T follicular helper cell (primary cell): ENCODE results near the gene MICALL2.

Experiments
- DNase-seq: peaks from one replicate; pipeline ENCODE4 v3.0.0-alpha.2; 2020; ENCODE audit warnings: low read depth
- total RNA-seq, 2 experiments: gene quantifications; one replicate each; lab custom pipeline; 2026; lab: John Stamatoyannopoulos, UW

MICALL2 gene
- 1.1 to 3.3 reads per million in 2 experiments for total RNA-seq

DNA sequence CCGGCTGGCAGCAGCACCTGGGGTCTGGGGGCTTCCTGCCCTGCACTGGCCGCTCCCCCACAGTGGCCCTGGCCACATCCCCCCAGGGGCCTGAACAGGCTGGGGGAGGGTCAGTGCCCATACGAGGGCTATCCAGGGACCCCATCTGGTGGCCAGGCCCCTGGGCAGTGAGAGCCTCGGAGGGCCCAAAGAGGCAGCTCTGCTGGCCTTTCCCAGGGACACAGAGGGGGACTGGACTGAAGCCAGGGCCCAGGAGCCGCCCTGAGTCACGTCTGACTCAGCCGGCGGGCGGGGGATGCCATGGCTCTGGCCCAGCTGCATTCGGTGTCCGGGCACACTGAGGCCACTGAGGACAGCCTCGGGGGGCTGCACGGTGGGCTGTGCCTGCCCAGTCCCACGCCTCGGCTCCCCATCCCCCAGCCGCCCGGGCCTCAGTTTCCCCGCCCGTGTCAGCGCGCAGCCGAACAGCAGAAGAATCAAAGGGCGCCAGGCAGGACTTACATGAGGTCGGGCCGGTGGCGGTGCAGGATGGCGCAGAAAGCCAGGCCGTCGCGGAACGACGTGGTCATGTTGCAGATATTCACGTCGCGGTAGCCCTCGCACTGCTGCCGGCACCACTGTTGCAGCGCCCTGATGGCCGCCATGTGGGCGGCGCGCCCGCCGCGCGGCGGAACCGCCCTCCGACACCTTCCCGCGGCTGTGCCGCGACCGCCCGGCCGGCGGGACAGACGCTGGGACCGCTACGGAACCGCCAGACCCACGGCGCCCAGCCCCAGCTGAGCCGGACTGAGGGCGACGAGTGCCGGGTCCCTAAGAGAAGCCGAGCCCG lies at the start of gene MICALL2:
MICALL2 (minus strand) TSS at position 788 of the 829 bp plus-strand sequence; CDS start at position 644, 144 bp downstream.
- DNase-seq = no peak

DNA sequence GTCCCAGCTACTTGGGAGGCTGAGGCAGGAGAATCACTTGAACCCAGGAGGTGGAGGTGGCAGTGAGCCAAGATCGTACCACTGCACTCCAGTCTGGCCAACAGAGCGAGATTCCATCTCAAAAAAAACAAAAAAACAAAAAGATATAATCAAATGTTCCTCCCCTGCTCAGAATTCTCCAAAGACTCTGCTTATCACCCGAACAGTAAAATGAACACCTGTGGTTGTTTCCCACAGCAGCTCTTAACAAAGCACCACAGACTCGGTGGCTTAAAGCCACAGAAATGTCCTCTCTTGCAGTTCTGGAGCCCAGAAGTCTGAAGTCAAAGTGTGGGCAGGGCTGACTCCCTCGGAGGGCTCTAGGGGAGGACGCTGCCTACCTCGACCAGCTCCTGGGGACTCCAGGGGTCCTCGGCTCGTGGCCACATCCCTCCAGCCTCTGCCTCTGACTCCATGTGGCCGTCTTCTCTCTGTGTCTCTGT lies 49.0 kb upstream of the MICALL2 start:
- DNase-seq = no peak

DNA sequence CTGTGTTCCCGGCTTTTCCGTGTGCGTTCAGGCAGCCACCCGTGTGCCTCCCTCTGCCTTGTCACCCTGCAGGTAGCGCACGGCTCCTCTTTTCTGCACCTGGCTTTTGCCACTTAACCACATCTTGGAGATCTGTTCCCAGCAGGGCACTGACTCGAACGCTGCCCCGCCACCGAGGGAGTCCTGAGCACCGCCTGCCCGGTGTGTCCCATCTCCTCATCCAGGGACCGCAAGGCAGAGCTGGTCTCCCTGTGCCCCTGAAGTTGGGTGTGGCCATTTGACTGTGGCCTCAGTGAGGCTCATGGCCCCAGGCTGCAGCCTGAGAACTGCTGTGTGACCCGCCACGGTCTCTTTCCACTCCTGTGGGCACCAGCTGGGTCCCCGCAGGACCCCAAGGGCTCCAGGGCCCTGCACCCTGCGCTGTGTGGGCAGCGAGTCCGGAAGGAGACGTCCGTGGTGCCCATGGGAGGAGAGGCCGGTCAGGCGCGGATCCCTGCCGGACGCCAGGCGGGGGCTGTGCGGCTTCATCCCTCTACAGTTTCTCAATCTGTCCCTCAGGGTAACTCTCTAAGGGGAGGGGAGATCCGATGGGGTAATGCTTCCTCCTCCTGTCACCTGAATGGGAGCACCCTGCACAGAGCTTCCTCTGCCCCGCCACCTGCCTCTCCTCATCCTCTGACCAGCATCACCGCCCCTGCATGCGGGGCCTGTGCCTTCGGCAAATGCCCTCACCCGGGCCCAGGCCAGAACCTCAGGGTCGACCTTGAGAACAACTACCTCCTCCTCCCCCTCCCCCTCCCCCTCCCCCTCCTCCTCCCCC lies 46.7 kb upstream of the MICALL2 start:
- no peak for DNase-seq

DNA sequence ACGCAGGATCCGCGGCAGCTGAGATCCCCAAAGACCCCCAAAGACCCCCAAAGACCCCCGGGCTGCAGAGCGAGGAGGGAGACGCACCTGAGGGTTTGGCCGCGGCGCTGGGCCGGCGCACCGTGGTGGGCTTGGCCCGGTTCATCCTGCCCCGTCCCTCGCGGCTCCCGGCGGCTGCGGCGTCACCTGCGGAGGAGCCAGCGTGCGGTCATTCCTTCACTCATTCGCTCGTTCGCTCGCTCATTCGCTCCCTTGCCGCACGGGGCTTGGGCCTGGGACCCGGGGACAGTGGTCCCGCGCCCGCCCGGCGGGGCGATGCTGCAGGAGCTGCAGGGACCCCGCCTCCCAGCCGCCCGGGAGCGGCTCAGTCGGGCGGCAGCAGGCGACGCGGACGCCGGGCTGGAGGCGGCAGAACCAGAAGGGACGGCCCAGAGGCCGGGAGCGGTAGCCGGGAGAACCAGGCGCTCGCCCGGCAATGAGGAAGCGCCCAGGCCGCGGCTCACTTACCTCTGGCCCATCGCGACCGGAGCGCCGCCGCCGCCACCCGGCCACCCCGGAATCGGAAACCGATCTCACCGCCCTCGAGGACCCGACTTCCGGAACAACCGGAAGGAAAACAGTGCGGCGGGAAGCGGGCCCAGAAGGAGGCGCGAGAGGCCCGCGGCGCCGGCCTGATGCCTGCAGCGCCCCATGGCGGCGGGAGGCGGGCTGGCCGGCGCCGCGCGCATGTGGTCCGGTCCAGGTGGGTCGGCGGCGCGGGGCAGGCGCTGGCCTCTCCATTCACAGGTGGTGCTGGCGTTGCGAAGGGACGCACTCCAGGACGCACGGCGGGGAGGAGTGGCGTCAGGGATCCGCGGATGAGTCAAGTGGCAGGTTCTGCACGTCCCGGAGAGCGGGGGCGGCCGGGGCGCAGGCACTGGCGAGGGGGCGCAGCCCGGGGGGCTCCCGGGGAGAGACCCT lies 44.8 kb upstream of the MICALL2 start, which contains the start of gene INTS1:
INTS1 (minus strand) TSS at position 574 of the 960 bp plus-strand sequence; CDS start at position 145, 429 bp downstream.
- DNase-seq = peak; percentile 84

DNA sequence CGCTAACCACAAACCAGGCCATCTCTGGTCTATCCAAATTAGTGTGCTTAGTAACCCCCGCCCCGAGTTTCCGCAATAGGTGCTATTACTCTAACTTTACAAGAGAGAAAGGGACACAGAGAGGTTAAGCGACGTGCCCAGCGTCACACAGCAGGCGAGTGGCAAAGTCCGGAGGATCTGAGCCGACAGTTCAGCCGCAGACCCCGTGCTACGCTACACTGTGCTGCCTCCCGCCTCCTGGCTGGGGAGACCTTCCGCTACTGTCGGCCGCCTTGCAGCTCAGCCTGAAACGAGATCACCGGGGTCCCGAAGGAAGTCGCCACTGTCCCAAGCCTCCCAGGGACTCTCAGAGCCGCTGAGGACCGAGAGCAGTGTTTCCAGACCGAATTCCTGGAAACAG lies 44.1 kb upstream of the MICALL2 start:
- DNase-seq = no peak

DNA sequence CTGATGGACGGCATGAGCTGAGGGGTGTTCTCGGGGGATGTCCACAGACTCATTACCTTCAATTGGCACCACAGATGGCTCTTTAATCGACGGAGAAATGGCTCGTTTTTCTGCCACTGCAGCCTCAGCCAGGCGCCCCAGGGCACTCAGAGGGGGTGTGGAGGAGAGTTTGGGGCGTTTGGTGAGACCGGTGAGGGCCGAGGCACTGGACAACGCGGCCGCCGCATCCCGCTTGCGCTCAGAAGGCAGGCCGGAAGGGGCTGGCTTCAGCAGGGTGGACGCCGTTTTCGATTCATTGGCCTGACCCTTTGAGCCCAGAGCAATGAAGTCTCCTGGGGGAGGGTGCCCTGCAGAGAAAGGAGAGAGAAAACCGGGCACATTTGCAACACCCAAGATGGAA lies 43.6 kb upstream of the MICALL2 start:
- no peak for DNase-seq

DNA sequence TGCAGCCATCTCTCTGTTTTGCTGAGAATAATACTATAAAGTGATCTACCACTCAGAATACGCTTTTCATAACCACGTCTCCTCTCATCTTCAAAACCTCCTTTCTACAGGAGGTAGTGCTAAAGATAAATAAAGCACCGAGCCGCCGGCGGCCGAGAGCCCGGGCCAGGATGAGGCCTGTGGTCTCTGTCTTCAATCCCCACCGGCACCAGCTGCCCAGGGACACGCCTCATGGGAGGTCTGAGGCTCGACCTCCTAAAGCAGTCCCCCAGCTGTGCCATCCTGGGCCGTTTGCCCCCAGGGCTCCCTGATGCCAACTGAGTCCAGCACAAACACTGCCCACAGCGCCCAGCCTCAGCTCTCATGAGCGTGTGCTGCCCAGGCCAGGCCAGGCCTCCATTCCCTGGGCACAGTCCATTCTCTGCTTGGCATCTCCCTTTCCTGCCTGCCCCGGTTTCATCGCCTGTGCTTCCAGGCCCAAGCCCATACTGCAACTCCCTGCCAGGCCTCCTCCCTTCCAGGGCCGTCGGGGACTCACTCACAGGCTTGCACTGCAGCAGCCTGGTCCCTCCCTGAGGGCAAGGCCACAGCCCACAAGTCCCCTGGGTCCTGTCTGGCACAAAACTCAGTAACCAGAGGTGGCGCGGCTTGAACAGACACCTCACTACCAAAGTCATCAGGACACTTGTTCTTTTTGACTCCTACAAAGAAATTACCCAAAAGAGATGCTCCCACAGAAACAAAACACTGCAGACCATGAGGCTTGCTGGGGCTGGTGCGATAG lies 42.4 kb upstream of the MICALL2 start:
- DNase-seq = no peak

DNA sequence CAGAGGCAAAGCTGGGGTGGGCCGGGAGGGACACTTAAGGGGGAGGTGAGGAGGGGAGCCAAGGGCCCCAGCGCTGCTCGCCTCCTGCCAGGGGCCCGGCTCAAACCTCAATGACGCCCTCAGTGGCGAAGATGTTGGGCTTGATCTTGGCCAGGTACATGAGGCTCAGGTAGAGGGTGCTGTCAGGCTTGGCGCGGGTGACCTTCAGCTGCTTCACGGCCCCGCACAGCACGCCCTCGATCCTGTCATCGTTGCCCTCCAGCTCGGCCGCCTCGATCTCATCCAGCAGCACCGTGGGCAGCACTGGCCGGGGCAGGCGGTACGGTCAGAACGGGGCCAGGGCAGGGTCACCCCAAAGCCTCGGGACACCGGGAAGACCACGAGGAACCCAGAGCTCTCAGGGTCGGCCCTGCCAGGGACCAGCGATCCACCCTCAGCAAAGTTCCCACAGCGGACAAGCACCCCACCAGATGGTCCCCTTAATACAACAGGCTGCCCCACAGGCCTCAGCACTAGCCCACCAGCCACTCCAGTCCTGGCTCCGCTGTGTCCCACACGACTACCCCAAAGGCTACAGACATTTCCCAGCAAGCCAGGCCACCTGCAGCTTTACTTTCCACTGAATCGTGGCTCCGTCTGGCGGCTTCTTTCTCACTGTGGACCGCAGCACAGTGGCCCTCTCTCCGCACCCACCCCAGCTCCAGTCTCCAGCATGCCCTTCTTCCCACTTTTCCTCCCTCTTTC lies 41.0 kb upstream of the MICALL2 start:
- DNase-seq = no peak

DNA sequence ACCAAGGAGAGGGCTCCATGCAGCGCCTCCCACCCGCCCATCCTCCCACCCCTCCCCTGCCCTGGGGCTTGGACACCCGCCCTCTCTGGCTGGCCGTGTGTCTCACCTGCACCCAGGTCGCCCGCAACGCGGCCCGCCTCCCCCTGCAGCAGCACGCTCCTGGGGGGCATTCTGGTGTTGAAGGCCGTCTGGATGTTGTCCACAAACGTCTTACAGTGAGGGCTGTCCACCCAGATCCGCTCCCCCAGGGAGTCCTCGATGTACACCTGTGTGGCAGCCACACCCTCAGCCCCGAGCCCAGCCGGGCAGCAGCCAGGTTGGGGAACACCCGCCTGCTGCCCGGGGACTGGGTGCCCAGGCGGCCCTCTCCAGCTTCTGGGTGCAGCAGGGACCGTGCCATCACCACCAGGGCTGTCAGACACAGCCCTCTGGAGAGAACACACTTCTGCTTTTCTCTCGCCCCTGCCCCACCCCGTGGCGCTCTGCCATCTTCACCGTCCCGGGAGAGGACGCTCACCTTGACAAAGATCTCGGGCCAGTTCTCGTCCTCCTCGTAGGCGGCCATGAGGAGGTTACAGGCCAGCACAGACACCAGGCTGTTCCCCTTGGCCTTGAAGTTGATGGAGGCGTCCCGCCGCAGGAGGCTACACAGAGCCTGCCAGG lies 40.2 kb upstream of the MICALL2 start:
- no peak for DNase-seq

DNA sequence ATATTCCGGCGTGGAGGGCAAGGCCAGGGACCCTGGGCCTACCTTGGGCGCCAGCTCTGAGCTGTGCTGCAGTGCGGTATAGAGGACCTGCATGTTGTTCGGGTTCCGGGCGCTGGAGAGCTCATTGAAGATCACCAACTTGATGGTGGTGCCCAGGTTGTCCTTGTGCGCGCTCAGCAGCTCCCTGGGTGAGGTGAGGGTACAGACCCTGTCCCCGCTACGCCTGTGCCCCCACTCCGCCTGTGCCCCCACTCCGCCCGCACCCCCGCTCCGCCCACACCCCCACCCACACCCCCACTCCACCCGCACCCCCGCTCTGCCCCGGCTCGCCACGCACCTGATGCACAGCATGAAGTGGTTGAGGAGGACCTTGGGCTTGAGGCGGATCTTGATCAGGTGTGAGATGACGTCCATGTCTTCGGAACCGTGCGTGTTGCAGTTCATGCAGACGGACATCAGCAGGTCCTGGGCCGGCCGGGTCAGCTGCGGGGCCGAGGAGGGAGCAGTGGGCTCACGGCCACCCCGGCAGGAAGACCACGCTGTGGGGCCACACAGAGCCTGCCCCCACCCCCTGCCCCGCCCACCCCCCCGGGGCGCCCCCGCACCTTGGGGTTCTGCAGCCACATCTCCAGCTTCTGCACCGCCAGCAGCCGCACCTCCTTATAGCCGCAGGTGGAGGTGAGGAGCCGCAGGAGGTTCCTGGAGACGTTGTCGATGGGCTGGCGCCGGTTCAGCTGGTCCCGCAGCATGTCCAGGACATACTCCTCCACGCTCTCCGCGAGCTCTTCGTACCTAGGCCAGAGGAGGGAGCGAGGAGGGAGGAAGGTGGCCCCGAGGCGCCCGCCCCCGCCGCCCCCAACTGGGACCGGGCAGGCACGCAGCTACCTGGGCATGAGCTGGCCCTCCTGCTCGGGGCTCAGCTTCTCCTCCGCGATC lies 39.4 kb upstream of the MICALL2 start:
- DNase-seq = no peak

DNA sequence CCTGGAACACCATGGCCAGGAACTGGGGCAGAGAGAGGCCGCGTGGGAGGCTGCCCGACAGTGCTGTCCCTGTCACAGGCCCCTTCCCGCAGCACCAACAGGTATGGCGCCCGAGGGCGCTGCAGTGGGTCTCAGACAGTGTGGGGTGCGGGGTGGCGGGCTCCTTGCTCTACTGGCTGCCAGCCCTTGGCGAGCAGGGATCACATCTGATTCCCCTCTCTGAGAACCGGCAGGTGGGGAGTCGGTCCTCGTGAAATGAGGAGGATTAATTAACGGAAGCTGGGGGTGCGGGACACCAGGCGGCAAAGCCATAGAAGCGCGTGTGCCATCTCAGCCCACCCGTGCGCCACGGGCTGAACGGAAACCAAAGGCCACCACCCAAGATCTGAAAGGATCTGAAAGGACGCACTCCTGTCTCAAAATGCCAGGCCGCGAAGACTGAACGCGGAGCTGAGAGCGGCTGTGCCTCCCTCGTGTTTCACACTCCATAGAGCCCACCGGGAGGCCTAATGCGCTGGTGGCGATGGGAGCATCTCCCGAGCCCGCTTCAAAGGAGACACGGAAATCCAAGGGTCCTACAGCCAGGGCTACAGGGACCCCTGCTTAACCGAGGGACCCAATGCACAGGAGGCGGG lies 38.1 kb upstream of the MICALL2 start:
- DNase-seq = no peak

DNA sequence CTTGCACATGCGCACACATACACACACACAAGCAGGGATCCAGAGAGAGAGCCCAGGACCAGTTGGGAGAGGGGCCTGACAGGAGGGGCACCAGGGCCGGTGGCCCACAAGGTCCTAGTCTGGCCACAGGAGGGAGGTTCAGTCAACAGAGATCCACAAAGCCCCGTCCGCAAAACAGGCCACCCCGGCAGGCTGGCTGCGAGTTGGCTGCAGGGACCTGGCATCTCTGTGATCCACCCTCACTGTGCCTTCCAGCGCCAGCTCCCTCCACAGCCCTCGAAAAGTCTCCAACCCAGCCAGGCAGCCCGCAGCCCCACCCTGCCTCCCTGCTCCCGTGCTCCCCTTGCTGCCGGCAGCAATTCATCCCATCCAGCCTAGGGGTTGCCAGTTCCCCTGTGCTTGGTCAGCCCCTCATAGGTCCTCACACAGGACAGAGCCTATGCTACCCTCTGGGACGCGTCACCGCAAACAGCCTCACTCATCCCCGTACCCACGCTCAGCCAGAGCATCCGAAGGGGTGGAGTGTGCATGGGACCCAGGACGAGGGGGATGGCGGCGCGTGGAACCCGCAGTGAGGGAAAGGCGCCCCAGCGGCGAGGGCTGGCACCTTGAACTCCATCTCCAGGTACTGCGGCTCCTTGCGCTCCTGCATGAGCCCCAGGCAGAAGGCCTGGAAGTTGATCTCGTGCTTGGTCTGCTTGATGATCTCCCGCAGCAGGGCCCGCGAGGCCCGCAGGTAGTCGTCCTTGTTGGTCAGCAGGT lies 37.4 kb upstream of the MICALL2 start:
- DNase-seq = no peak

DNA sequence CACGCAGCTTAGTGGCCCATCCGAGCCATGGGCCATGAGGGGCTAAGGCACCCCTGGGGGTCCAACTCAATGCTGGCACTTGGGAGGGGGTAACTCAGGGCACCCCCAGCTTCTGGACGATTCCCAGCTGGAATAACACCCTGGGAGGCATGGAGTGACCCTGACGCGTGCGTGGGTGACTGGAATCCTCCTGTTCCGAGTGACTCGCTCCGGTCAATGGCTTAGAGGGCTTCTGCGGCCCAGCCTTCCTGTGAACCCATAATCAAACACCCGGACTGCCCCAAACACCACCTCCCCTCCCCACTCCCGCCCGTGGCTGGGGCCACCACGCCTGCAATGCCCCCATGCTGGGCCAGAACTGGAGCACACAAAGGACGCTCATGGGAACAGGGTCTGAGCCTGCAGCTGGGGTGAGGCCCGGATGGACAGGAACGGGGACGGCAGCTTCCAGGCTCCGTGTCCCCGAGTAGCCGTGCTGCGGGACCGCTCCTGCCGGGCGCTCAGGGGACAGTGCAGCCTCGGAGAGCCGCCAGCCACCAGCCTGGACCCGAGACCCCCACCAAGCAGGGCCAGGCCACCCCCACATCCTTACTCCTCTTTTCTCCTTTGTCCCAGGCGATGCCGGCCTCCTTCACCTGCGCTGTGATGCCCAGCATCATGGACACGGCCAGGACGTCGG lies 36.4 kb upstream of the MICALL2 start:
- no peak for DNase-seq

DNA sequence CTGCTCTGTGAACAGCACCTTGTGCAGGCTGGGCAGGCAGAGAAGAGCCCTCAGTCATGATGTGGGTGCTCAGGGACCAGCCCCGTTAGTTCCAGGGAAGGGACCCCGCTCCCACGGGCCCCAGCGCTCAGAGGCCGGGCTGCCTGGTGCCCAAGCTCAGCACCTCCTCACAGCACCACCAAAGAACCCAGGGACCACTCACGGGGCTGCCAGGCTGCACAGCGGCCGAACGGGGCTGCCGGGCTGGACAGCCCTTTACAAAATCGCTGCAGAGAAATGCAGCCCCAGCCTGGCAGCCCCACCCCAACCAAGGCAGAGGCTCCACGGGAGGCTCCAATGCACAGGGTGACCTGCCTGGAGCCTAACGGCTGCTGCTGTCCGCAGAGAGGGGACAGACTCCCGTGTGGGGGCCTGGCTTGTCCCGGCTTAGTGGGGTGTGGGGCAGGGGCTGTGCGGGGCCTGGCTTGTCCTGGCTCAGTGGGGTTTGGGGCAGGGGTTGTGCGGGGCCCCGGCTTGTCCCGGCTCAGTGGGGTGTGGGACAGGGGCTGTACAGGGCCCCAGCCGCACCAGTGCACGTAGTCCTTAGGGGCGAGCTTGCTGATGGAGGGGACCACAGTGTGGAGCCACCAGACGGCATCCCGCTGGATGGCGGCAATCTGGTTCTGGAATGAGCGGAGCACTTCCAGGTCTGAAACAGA lies 35.7 kb upstream of the MICALL2 start:
- DNase-seq = no peak

DNA sequence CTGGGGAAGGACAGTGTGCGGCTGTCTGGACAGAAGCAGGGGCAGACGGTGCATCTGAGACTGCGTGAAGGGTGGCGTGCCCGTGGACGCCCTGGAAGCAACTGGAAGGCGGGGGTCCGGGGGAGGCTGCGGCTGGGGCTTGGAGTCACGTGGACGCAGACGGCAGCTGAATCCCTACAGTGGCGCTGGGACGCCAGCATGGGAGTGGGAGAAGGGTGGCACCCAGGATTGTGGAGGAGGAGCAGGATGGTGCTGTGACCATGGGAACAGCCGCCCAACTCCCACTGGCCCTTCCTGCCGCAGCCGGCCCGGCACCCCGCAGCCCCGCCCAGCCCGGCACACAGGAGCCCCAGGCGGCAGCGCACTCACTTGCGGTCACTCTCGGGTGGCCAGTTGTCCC lies 35.2 kb upstream of the MICALL2 start:
- DNase-seq = no peak

DNA sequence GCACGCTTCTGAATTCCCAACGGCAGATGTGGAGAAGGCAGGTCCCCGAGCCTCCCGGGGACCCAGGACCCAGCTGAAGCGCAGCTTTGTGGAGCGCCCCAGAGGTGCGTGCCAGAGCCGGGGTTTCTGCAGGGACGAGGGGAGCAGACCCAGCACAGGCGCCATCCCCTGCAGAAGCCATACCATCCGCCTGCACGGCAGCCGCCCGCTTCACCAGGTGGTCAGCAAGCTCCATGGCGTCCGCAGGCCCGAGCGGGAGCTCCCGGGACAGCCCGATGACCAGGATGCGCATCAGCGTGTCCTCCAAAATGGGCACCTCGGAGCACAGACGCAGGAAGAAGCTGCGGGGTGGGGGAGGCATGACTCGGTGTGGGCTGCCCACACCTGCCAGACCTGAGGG lies 34.3 kb upstream of the MICALL2 start:
- DNase-seq = no peak
